B cell (primary cell): ENCODE measurements around the gene DGCR8.

Experiments used
- CTCF ChIP-seq: fragments of 200-600 bp; IDR thresholded peaks from one replicate; pipeline ENCODE4 v1.8.0; 2022; ENCODE audit warnings: antibody characterized with exemption, mild to moderate bottlenecking
- EZH2 ChIP-seq: IDR thresholded peaks from 2 replicates; pipeline ENCODE4 v1.6.1; 2012; ENCODE audit warnings: borderline replicate concordance, low read depth, mild to moderate bottlenecking, moderate library complexity, low read length; ENCODE audit not compliant: insufficient read depth, poor library complexity, severe bottlenecking

- no peak for TF ChIP-seq EZH2
- TF ChIP-seq CTCF = no peak
These were observed 23.9 kb upstream of the DGCR8 start for GRCh38 chr22:20056161-20056560.
